Astrocyte (in vitro differentiated cells and primary cell): ENCODE measurements around the gene KCNH6.

Source experiments
- CTCF ChIP-seq: IDR thresholded peaks from 2 replicates; pipeline ENCODE4 v1.5.1; 2011; ENCODE audit warnings: low read depth, mild to moderate bottlenecking, inconsistent platforms, low read length, moderate library complexity; ENCODE audit not compliant: insufficient read depth
- EZH2 ChIP-seq: IDR thresholded peaks from 2 replicates; pipeline ENCODE4 v1.6.1; 2012; ENCODE audit warnings: mild to moderate bottlenecking, low read length, inconsistent platforms; ENCODE audit not compliant: insufficient read depth

GRCh38 chr17:63479495-63480184, 43.5 kb upstream of the KCNH6 start:
- TF ChIP-seq CTCF = no peak
- no peak for TF ChIP-seq EZH2
